HG03575 (cell line): ENCODE data around the gene EP400.
"Not testable (repeated sequence)": the region's sequence is repeated elsewhere in the genome, so short reads cannot be mapped to it uniquely, and the experiment has no call there.

ENCODE experiments used
- ATAC-seq: cut with Tn5 transposase; IDR thresholded peaks from one replicate; pipeline ENCODE4 v1.9.1; 2021; ENCODE audit not compliant: unreplicated experiment, insufficient number of reproducible peaks, low FRiP score; ENCODE audit errors: extremely low read depth

The EP400 gene

DNA sequence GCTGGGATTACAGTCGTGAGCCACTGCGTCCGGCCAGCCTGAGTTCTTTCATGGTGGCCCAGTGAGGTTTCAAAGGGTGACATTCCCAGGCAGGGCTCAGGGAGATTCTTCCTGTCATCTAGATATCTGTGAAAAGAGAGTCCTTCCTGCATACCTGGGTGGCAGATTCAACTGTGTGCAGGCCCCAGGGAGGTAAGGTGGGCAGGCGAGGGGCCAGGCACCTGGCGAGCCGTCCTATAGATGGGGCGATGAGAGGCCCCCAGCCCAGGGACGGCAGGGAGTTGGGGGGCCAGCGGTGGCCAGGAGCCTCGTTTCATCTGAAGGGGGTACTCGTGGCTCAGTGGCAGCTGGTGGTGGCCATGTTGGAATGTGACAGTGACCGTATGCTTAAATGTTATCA, 7.1 kb upstream of the EP400 start:
- ATAC-seq: no peak

DNA sequence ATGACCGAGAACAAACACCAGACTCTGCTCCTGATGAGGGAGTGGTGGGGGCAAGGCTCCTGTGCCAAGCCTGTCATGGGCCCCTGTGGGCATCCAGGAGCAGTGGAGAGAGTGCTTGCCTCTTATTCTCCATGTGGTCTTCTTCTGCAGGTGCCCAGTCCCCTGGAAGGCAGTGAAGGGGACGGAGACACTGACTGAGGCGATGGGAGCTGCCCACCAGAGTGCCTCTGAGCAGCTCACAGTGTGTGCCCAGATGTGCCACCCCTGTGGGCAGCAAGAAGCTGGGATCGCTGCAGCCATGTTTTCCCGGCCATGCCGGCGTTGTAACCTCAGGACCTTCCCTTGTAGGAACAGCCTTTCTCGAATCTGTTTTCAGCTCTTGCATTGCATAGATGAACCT, 6.4 kb upstream of the EP400 start:
- no peak for ATAC-seq

DNA sequence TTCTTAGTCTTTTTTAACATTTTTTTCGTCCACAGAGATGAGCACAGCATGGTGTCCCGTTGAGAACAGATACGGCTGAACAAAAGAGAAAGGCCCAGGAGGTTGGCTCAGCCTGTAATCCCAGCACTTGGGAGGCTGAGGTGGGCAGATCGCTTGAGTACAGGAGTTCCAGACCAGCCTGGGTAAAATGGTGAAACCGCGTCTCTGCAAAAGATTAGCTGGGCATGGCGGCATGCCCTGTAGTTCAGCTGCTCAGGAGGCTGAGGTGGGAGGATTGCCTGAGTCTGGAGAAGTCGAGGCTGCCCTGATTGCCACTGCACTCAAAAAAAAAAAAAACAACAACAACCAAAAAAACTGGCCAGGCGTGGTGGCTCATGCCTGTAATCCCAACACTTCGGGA, 5.9 kb upstream of the EP400 start:
- ATAC-seq: no peak

DNA sequence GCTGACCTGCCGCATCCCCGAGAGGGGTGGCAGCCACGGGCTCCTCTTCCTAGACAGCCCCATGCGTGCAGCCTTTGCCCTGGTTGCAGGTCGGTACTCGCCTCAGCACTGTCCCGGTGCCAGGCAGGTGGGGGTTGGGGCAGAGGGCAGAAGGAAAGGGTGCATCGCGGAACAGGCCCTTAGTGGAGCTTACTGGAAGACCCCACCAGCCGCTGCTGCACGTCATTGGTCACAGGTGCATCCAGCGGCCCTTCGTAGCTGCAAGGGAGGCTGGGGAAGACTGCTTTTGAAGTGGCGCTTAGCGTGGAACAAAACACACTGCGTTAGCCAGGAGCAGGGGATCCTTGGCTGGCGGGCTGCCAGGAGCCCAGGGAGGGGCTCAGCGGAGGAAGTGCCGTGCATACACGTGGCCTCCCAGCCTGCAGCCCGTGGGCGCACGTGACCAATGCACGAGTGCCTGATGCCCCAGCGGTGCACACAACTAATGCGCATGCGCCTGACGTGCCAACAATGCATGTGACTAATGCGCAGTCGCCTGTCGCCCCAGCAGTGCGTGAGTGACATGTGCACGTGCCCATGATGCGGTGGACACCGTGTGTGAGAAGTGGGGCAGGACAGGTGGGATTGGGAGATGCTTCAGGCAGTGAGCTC, 5.0 kb upstream of the EP400 start:
- ATAC-seq: no peak

DNA sequence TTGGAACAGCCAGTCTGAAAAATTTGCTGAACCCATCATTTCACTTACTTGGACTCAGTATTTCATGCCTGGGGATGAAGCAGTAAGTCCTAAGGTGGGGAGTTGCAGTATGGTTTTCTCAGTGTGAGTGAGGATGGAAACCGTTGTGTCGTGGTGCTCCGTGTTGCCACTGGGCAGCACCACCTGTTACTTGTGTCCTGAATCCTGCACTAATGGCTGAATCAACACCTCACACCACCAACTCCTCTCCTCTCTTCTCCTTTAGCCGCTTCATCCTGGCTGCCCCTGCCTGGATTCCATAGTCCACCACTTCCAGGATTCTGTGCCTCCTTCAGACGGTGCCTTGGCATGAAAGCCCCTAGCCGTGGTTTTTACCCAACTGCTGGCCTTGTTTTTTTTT, 3.0 kb upstream of the EP400 start:
- ATAC-seq: no peak

DNA sequence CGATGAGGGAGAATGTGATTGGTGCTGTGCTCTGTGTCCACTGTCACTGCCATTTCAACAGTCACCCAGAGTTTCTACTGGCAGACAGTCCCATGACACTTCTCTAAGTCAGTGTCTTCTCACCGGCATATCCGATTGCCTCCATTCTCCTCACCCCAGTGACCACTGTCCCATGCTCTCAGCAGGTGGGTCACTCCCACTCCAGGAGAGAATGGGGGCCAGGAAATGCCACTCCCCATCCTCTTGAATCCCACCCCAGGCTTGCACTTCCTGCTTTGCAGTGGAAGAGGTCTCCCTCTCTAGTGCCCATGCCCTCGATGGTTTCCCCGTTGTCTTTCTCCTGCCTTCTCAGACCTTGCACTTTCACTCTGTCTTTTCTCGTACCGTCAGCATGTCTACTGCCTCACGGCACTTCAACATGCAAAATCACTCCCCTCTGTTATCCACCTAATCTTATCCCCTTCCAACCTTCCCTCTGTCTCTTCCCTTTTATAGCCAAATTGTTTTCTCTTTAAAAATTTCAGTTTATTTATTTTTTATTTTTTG, 2.2 kb upstream of the EP400 start:
- ATAC-seq: no peak

DNA sequence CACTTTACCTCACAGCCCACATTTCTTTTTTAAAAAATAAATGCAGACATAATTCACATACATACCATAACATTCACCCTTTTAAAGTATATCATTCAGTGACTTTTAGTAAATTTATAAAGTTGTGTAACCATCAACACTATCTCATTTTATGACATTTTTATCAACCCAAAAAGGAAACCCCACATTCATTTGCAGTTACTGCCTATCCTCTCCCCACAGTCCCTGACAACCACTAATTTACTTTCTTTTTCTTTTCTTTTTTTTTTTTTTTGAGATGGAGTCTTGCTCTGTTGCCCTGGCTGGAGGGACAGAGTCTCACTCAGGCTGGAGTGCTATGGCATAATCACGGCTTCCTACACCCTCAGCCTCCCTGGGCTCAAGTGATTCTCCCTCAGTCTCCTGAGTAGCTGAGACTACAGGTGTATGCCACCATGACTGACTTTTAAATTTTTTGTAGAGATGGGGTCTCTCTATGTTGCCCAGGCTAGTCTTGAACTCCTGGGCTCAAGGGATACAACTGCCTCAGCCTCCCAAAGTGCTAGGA, 1.5 kb upstream of the EP400 start:
- ATAC-seq: no peak

DNA sequence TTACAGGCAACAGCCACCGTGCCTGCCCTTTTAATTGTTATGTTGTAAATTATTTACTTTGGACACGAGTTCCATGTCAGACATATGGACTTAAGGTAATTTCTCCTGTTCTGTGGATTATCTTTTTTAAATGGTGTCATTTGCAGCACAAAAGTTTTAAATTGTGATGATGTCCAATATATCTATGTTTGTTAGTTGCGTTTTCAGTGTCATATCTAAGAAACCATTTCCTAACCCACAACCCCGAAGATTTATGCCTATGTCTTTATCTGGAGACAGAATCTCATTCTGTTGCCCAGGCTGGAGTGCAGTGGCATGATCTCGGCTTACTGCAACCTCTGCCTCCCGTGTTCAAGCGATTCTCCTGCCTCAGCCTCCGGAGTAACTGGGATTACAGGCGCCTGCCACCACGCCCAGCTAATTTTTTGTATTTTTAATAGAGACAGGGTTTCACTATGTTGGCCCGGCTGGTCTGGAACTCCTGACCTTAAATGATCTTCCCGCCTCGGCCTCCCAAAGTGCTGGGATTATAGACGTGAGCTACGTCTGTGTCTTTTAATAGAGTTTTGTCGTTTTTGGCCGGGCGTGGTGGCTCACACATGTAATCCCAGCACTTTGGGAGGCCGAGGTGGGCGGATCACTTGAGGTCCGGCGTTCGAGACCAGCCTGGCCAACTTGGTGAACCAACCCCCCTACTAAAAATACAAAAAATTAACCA, 870 bp upstream of the EP400 start:
- ATAC-seq: not testable (repeated sequence)

DNA sequence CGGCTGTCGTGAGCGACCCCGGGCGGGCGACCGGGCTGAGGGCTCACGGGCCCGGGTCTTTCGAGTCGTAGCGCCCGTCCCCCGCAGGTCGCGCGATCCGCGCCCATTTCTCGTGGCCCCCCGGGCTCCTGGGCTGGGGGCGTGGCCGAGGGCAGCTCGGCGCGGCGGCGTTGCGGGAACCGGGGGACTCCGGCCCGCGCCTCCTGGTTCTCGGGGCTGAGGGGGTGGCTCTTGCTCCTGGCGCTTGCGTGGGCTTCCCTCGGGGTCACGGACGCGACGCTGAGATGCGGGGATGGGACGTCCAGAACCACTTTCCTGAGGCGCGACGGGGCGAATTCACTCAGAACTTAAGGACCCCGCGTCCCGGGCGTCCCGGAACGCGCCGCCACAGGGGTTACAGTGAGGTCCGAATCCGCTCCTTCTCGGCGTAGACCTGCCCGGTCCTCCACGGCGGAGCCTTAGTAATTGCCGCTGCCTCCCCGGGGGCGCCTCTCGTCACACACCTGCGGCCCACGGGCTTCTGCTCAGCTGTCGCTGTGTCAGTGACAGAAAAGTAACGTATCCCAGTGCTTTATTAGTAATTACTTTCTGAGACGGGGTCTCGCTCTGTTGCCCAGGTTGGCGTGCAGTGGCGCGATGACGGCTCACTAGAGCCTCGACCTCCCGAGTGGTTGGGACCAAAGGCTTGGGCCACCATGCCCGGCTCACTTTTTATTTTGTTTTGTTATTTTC, 606 bp downstream of the EP400 start:
- ATAC-seq: no peak

DNA sequence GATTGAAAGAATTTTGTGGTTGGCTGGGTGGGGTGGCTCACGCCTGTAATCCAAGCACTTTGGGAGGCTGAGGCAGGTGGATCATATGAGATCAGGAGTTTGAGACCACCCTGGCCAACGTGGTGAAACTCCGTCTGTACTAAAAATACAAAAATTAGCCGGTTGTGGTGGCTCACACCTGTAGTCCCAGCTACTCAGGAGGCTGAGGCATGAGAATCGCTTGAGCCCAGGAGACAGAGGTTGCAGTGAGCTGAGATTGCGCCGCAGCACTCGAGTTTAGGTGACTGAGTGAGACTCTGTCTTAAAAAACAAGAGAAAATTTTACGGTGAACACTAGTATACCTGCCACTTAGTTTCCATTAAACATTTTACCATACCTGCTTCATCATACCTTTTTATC, 4.1 kb downstream of the EP400 start:
- ATAC-seq: not testable (repeated sequence)

DNA sequence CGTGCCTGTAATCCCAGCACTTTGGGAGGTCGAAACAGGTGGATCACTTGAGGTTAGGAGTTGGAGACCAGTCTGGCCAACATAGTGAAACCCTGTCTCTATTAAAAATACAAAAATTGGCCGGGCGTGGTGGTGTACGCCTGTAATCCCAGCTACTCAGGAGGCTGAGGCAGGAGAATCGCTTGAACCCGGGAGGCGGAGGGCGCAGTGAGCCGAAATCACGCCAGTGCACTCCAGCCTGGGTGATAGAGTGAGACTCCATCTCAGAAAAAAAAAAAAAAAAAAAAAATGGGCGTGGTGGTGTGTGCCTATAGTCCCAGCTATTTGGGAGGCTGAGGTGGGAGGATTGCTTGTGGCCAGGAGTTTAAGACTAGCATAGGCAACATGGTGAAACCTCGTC, 4.7 kb downstream of the EP400 start:
- not testable (repeated sequence) for ATAC-seq

DNA sequence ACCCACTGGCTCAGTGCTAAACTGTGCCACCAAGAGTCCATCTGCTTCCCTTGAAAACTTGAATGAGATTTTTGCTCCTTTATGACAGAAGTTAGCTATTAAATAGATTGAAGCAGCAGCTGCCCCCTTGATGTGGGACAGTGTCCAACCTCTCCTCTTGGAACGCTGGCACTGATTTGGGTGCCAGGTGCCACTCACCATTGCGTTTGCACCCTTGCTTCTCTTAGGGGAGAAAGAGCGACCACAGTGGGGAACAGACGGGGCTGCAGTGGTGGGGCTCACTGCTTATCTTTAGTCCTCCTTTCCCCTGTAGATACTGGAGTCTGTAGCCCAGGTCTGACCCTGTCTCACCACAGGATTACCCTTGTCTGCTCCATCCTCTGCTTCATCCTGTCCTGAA, 9.4 kb downstream of the EP400 start:
- ATAC-seq: no peak

DNA sequence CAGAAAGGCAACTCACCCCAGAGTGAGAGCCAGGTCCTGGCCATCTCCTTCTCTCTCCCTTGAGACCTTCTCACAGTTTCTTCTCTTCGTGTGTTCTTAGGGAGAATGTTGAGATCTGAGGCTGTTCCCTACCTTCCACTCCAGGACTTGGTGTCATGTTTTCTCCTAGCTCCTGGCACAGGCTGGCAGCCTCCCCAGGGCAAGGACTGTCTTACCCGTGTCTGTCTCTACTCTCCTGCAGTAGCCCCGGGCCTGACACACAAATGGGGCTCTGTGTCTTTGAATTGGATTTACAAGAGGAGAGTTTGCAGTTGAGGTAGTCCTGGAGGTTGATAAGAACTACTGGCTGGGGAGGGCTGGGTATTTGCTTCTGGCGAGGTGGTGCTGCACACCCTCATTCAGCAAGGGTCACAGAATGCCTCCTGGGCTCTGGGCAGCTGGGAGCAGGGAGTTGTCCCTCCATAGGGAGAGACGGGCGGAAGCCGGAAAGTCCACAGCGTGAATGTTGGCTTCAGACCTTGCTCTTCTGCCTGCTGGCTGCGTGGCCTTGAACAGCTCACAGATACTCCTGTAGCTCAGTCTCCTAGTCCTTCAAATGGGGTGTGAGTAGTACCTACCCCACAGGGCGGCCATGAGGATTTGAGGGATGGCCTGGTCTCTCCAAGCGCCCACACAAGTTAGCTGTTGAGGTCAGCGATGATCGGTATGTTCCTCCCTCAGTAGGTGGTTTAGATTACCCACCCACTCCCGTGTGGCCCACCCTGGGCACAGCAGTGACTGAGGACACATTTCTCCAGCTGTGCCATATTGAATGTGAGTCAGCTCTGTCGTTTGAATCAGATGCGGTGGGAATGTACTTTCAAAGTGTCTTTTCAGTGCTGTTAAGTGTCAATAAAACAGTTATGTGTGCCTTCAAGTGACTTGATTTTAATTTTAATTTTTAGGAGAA, 10.2 kb downstream of the EP400 start:
- no peak for ATAC-seq

DNA sequence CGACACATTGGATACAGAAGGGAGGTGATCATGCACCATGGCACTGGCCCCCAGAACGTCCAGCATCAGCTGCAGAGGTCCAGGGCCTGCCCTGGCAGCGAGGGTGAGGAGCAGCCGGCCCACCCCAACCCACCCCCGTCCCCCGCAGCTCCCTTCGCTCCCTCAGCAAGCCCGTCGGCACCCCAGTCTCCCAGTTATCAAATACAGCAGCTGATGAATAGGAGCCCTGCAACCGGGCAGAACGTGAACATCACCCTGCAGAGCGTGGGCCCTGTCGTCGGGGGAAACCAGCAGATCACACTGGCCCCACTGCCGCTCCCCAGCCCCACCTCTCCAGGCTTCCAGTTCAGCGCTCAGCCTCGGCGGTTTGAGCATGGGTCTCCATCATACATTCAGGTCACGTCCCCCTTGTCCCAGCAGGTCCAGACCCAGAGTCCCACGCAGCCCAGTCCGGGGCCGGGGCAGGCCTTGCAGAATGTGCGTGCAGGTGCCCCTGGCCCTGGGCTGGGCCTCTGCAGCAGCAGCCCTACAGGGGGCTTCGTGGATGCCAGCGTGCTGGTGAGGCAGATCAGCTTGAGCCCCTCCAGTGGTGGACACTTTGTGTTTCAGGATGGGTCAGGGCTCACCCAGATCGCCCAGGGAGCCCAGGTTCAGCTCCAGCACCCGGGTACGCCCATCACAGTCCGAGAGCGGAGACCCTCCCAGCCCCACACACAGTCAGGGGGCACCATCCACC, 11.0 kb downstream of the EP400 start:
- ATAC-seq: not testable (repeated sequence)

DNA sequence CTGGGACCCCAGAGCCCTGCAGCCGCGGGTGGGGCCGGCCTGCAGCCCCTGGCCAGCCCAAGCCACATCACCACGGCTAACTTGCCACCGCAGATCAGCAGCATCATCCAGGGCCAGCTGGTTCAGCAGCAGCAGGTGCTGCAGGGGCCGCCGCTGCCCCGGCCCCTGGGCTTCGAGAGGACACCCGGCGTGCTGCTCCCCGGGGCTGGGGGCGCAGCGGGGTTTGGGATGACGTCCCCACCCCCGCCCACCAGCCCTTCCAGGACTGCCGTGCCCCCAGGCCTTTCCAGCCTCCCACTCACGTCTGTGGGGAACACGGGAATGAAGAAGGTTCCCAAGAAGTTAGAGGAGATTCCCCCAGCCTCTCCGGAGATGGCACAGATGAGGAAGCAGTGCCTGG, 11.6 kb downstream of the EP400 start:
- not testable (repeated sequence) for ATAC-seq

DNA sequence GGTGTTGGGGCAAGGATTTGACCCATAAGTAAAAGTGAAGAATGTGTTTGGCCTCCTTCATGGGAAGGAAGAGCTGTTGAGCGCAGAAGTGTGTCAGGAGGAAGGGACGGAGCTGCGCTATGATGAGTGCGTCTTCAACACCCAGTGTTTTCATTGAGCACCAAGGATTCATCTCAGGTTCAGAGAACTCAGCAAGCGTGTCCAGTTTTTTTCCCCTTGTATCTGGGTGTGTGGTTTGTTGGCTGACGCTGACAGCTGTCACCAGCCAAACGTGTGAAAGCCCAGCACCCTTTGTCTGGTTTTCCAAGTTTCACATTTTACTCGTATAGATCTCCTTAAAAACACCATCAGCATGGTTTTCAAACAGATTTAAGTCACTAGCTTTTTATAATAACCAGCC, 12.3 kb downstream of the EP400 start:
- no peak for ATAC-seq

DNA sequence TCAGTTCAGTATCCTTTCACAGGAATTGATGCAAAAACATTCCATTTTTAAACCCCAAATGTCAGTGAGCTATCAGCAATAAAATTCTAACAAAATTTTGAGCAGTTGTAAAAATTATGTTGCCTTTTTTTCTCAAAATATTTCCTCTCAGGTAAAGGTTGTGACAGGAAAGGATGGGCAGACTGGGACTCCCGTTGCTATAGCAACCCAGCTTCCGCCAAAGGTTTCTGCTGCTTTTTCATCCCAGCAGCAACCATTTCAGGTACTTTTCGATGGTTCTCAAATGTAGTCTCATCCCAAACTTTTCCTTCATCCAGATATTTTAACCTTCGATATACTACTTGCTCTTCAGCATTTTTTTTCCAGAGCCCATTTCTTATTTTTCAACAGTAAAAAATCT, 13.6 kb downstream of the EP400 start:
- no peak for ATAC-seq

DNA sequence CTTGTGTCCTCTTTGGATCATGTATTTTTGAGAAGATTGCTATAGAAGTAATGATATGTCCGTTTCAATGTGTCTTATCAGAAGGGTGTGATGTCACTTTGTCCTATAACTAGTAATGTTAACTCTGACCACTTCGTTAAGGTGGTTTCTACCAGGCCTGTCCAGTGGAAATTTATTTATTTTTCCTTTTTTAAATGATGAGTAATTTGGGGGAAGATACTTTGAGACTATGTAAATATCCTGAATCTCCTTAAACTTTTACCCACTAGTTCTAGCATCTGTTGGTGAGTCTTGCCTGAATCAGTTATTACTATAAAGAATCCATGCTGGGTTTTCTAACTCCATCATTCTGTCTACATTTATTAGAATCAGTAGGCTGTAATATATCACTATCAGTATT, 15.3 kb downstream of the EP400 start:
- ATAC-seq: no peak
